Cerebellar cortex (tissue), 1 donor: ENCODE measurements around the gene SLC2A4RG.

Experiments used
- DNase-seq: peaks from one replicate; pipeline ENCODE4 v3.0.0-alpha.2; 2015; ENCODE audit warnings: low spot score

SLC2A4RG gene

GRCh38 chr20:63778034-63778752 is 38.6 kb downstream of the SLC2A4RG start:
- DNase-seq = no peak

GRCh38 chr20:63778857-63779256 is 39.3 kb downstream of the SLC2A4RG start:
- no peak for DNase-seq

DNA sequence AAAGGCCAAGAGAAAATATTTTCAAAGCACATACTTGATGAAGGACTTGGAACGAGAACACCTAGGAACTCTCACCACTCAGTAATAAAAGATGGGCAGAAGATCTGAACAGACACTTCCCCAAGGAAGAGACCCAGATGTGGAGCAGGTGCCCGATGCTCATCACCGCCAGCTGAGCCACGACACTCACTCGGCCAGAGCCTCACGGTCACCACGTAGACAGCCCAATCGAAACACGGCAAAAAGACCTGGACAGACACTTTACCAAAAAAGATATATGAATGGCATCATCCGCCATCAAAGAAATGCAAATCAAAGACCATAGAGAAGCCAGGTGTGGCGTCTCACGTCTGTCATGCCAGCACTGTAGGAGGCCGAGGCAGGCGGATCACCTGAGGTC is 41.6 kb downstream of the SLC2A4RG start:
- no peak for DNase-seq

GRCh38 chr20:63782051-63782471 is 42.5 kb downstream of the SLC2A4RG start:
- no peak for DNase-seq

DNA sequence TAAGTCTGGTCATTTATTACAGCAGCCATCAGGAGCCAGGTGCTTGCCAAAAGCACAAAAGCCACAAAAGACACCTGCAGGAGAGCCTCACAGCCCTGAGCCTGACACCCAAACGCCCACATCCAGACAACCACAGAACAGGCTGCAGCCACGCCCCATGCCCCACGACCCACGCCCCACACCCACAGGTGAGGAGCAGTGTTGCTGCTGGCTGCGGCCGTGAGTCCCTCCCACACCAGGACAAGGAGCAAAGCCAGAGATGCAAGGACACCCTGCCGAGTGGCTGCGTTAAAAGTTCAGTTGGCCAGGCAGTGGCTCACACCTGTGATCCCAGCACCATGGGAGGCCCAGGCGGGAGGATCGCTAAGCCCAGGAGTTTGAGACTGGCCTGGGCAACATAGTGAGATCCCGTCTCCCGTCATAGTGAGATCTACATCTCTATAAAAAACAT is 43.0 kb downstream of the SLC2A4RG start:
- DNase-seq = no peak

DNA sequence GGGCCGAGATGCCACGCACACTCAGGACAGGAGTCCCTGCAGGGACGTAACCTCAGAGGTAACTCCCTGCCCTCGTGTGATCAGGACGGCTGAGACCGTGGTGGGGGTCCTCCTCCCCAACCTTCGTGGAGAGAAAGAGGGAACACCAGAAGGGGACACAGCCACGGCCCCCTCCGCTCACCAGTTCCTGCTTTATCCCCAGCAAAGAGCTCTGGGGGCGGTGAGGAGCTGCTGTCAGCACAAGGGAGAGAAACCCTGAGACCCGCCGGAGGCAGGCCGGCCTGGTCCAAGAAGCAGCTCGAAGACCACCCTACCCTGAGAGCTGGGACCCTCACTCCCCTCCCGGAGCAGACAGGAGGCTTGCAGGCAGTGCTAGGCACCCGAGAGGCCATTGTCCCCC is 44.4 kb downstream of the SLC2A4RG start:
- DNase-seq = no peak

GRCh38 chr20:63785691-63786131 is 46.1 kb downstream of the SLC2A4RG start:
- DNase-seq = no peak

- DNase-seq = no peak
Observed at GRCh38 chr20:63787302-63787701, 47.7 kb downstream of the SLC2A4RG start.

DNA sequence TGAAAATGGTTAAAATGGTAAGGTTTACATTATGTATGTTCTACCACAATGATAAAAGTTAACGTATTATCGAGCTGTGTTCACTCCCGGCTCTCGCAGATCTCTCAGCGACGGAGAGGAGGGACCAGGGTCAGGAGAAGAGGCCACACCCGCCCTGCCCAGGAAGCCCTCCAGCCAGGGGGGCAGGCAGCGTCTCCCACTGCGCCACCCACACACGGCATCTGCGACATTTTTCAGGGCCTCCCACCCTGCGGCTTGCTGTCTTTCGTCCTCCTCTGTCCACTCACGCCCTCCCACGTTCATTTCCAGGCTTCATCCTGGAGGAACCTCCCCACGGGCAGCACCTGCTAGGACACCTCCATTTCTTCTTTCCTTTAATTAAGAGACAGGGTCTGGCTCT is 48.2 kb downstream of the SLC2A4RG start:
- no peak for DNase-seq

DNA sequence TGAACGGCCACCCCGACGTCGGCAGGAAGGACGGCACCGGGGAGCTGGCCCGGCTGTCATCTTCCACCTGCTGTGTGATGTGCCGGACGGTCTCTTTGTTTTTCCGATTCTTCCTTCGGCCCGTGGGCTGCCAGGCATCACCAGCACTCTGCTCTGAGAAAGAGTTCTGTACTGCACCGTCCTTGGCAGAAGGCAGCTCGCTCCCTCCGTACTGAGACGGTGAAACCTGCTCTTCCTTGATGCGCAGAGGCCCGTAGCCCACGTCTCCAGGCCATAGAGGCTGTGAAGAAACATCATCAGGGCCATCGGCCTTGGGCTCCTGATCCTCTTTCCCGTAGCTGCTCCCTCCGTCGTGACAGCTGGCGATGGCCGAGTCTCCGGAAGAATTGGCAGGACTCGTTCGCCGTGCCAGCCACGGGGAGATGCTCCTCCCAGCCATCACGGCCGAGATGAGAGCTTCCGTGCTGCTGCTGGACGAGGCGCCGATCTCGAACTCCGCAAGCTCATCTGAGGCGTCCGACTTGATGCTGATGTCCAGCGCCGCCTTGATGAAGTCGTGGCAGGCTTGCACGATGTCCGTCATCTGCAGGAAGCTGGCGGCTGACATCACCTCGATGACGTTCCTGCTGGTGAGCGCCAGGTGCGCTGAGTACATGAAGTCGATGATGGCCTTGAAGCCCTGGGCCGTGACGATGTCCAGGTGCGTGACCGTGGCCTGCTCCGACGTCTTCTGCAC is 50.4 kb downstream of the SLC2A4RG start:
- DNase-seq = peak; percentile 57

DNA sequence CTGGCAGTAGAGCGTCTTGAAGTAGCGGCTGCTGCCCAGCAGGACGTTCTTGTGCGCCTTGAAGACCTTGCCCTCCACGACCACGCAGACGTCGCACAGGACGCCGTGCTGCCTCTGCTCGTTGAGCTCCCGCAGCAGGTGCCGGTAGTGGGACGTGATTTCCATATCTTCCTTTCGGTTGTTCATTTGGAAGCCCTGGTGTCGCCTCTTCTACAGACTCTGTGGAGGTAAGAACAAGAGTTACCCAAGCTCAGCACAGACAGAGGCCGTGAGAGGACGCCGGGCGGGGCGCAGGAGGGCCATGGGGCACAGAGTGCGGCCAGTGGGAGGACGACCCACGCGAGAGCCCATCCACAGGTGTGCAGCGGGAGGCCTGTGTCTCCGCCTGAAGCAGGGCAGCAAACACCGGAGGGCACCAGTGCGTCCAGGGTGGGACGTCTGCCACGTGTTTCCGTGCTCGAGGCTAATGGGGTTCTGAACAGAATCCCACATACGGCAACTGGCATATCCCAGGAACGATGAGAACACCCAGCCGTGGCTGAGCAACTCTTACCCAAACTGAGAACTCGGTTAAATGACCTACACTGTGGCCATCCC is 51.1 kb downstream of the SLC2A4RG start:
- DNase-seq = no peak

DNA sequence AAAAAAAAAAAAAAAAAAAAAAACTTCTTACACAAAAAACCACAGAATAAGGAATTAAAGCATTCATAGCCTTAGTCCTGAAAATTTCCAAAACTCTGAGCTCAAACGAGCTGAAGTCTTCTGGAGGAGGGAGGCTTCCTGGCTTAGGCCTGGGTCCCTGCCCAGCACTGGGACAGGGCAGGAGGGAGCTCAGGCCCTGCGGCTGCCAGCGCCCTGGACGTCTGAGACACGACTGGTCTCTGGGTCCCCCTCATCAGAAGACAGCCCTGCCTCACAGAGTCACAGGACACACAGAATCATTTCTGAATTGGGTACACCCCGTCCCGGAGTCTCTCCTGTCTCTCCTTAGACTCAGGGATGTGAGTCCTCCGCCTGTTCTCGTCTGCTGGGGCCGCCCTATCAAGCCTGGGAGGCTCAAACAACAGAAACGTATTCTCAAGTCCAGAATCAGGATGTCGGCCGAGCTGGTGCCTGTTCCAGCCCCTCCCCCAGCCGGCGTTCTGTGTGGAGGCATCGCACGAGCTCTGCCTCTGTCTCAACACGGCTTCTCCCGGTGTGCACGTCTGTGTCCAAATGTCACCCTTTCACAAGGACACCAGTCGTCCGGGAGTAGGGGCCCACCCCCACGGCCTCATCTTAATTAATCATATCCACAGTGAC is 52.1 kb downstream of the SLC2A4RG start:
- DNase-seq = peak; percentile 61

DNA sequence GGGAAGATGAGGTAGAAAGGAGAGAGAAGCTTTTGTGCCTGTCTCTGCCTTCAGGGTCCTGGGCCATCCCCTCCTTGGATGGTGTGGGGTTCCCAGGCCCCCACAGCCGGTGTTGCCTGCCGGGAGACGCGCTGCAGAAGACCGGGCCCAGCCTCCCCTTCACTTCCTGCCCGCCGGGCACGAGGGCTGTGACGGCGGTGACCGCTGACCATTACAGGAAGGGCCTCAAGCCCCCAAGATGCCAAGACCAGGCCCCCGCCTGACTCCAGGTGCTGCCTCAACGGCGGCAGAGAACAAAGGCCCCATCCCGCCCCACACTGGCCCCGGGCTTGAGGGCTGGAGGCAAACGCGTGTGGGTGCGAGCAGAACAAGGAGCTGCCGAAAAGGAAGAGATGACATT is 53.3 kb downstream of the SLC2A4RG start:
- DNase-seq = no peak
